Lower leg skin (tissue), 4 donors: ENCODE data around the gene FECH. TPM values are rescaled to one million over a fixed set of nuclear protein-coding genes. Genes with fewer than 3 reads are reported as not detected.

ENCODE experiments used
- DNase-seq, 2 donors: peaks; one replicate each; pipeline ENCODE4 v3.0.0-alpha.2; 2019; ENCODE audit warnings: low spot score in 2 of 2
- H3K4me3 ChIP-seq: fragments of 200-600 bp; sonication (generic); 2 replicates; pipeline ENCODE4 v1.5.1; 2017; ENCODE audit warnings: mild to moderate bottlenecking, low read depth; ENCODE audit not compliant: poor library complexity, severe bottlenecking
- POLR2A ChIP-seq, 2 donors: fragments of 450-650 bp; IDR thresholded peaks; one replicate each; pipeline ENCODE4 v1.6.1; 2016 to 2017; ENCODE audit warnings: antibody characterized with exemption in 2 of 2, mild to moderate bottlenecking in 1 of 2, moderate library complexity in 1 of 2
- WGBS, 2 donors: methylation state at CpG; one replicate each; pipeline ENCODE4 v1.1.5; 2018; 5-methylcytosine and 5-hydroxymethylcytosine counted together
- intact Hi-C: fragments of 100-400 bp; cut with DNase I; formaldehyde crosslinking; loops from one replicate; pipeline ENCODE4 v1.15.0; 2023; ENCODE audit warnings: low total_unique reads
- total RNA-seq, 4 donors: library from RNA; depleted of rRNA; stranded (reverse); fragments of >200 nt; gene quantifications; one replicate each; pipeline ENCODE4 v1.1.0, GENCODE V29; 2016
- TF ChIP-seq, protein P1 (sequence below), 3 donors: fragments of 450-650 bp; IDR thresholded peaks; one replicate each; pipeline ENCODE4 v1.5.1; 2016; ENCODE audit warnings: antibody characterized with exemption in 3 of 3, mild to moderate bottlenecking in 3 of 3, moderate library complexity in 2 of 3

Gene FECH
- total RNA-seq, 4 donors from 2014 or later: 22.8 to 75.4 (median 43.6) TPM

GRCh38 chr18:57516056-57516455 is 70.4 kb downstream of the FECH start:
- TF ChIP-seq, protein P1, sequence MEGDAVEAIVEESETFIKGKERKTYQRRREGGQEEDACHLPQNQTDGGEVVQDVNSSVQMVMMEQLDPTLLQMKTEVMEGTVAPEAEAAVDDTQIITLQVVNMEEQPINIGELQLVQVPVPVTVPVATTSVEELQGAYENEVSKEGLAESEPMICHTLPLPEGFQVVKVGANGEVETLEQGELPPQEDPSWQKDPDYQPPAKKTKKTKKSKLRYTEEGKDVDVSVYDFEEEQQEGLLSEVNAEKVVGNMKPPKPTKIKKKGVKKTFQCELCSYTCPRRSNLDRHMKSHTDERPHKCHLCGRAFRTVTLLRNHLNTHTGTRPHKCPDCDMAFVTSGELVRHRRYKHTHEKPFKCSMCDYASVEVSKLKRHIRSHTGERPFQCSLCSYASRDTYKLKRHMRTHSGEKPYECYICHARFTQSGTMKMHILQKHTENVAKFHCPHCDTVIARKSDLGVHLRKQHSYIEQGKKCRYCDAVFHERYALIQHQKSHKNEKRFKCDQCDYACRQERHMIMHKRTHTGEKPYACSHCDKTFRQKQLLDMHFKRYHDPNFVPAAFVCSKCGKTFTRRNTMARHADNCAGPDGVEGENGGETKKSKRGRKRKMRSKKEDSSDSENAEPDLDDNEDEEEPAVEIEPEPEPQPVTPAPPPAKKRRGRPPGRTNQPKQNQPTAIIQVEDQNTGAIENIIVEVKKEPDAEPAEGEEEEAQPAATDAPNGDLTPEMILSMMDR (IDR thresholded peaks at IDR 0.05): no peak
- no peak for TF ChIP-seq POLR2A (IDR thresholded peaks at IDR 0.05)
- whole genome bisulfite sequencing, 2 donors: 64 to 66% methylated on average over 6 of the region's 6 CpGs
- no peak overlapping the region for H3K4me3 ChIP-seq
- intact Hi-C loops: no loop called here
- no peak for DNase-seq

DNA sequence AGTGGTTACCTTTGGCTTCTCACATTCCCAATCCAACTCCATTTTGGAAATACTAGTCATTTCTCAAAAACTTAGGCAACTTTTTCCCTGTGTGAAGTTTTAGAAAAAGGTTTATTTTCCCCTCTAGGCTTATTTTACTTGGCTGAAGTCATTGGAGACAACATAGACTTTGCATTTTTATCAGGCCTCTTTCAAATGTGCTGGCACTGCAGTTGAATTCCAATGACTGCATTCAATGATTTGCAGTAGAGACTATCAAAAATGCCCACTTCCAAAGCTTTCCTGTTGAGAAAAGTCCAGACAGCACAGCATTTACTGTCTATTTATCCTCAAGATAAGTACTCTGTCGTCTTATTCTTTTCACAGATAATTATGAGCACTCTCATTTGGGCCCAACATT is 81.3 kb downstream of the FECH start:
- intact Hi-C loops: no loop called here

GRCh38 chr18:57502624-57503023 is 83.9 kb downstream of the FECH start:
- intact Hi-C loops: no loop called here
- WGBS, 2 donors: 74 to 77% methylated on average over 9 of the region's 9 CpGs
- H3K4me3 ChIP-seq: no peak overlapping the region
- no peak for TF ChIP-seq POLR2A (IDR thresholded peaks at IDR 0.05)
- TF ChIP-seq, protein P1 (IDR thresholded peaks at IDR 0.05): no peak
- no peak for DNase-seq

More for the DNA sequence above, 81.3 kb downstream of the FECH start:
- WGBS, 2 donors: 77 to 79% methylated on average over 1 of the region's 1 CpG
- DNase-seq: no peak
- no peak for TF ChIP-seq POLR2A (IDR thresholded peaks at IDR 0.05)
- TF ChIP-seq, protein P1 (IDR thresholded peaks at IDR 0.05): no peak
- no peak overlapping the region for H3K4me3 ChIP-seq

DNA sequence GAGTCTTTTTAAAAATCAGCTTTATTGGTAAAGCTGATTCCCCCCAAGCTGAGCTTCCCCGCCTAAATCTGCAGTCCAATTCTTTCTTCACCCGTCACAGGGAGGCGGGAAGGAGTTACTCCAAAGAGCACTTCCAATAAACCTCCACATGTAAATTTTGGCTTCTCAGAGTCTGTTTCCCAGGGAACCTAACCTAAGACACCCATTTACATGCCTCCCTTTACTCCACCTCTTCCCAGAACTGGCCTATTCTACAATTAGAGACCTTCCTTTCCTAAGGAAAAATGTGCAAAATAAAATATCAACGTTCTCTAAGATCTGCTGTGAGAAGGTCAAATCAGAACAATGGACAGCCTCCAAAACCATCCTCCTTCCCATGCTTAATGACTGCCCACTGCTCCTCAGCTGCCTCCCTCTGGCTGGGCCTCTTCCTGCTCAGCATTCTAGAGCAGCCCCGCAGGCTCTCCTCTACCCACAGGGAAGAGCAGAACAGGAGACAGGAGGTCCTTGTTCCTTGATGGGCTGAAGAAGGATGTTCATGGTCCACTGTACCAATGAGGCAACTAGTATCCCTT is 87.7 kb downstream of the FECH start:
- no peak overlapping the region for H3K4me3 ChIP-seq
- 62 to 68% methylated on average over 5 of the region's 5 CpGs for WGBS, 2 donors
- intact Hi-C loops: no loop called here
- TF ChIP-seq, protein P1 (IDR thresholded peaks at IDR 0.05): no peak
- no peak for TF ChIP-seq POLR2A (IDR thresholded peaks at IDR 0.05)
- no peak for DNase-seq

Other genes starting within 250 kb of the FECH start
- gene ST8SIA3, start 234.1 kb downstream of the FECH start, total RNA-seq: not detected
- gene ONECUT2, start 151.3 kb downstream of the FECH start, total RNA-seq: under 1 TPM in 3 of 4 donors, not detected in 1; 0.02 to 0.08 (median 0.06) TPM
- 10 to 100 TPM; 61.6 to 77.4 (median 69.3) TPM for gene NARS1, start 35.1 kb upstream of the FECH start, total RNA-seq
- gene ATP8B1, start 216.6 kb upstream of the FECH start, total RNA-seq: 10 to 100 TPM; 21.6 to 32.1 (median 26.8) TPM